RCC 7860 (cell line): ENCODE data around the gene SDC3.

Source experiments
- DNase-seq: peaks from one replicate; pipeline ENCODE4 v3.0.0-alpha.2; 2015; ENCODE audit warnings: low spot score
- FAIRE-seq: peaks from 2 replicates; lab custom pipeline; 2012; peaks lifted over from hg19 to GRCh38; lab: Jason Lieb, UNC

SDC3 gene

DNA sequence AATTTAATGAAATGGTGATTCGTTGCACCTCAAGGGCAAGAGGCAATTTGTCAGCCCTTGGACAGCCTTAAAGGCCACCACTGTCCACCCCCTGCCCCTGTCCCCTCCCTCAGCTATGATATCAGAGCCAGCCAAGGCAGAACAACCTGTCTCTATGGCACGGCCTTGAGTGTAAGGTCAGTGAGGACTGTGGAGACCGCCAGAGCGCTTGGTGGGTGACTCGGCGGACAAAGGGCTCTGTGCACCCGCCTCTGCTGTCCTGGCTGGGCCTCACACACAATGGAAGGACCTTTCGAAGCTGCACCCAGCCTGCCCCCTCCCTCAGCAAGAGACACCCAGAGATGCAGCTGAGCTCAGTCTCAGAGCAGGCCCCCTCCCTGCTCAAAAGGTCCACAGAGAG, 50.6 kb downstream of the SDC3 start:
- no peak for DNase-seq
- no peak for FAIRE-seq

GRCh38 chr1:30857062-30857461, 51.5 kb downstream of the SDC3 start:
- FAIRE-seq: no peak
- DNase-seq: no peak

GRCh38 chr1:30856260-30856790, 52.2 kb downstream of the SDC3 start:
- FAIRE-seq (no peak), DNase-seq (no peak)

GRCh38 chr1:30855686-30856259, 52.8 kb downstream of the SDC3 start:
- no peak for FAIRE-seq
- DNase-seq: no peak

GRCh38 chr1:30853350-30853749, 55.2 kb downstream of the SDC3 start:
- FAIRE-seq: no peak

GRCh38 chr1:30852026-30852425, 56.5 kb downstream of the SDC3 start:
- FAIRE-seq (no peak), DNase-seq (no peak)

More at GRCh38 chr1:30853350-30853749, 55.2 kb downstream of the SDC3 start:
- DNase-seq: no peak

DNA sequence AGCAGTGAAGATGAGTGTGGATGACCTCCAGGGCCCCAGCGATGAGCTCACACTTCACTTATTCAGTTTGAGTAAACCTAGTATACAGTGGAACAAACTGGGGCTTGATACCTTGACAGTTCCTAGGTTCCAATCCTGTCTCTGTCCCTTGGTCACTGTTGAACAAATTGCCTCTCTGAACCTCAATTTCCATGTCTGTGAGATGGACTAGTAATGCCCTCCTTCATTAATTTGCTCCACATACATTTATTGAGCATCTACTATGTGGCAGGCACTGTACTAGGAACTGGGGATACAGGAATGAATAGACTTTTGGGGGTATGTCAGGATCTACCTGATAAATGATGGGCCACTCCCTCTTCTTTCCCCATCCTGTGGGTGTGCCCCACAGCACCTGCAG, 57.3 kb downstream of the SDC3 start:
- FAIRE-seq (no peak), DNase-seq (no peak)

GRCh38 chr1:30850607-30851006, 58.0 kb downstream of the SDC3 start:
- no peak for DNase-seq
- FAIRE-seq: no peak

- no peak for DNase-seq
- no peak for FAIRE-seq
Observed at GRCh38 chr1:30848130-30848529, 60.4 kb downstream of the SDC3 start.

GRCh38 chr1:30847358-30847972, 61.1 kb downstream of the SDC3 start:
- FAIRE-seq: no peak

DNA sequence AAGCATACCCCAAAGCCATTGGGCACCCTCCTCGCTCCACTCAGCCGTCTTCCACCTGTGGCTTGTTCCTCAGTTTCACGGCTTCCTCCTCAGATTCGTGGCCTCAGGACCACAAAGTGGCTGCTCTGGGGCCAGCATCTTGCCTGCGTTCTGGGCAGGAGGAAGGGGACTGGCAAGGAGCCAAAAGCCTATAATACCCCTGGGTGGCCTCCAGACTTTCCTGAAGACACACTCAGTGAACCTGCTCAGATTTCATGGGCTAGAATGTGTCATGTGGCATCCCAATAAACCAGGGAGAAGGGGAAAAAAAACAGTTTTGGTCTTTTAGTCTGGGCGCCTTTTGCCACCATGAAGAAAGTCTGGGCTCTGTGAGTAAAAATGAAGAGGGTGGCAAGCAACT, 62.0 kb downstream of the SDC3 start:
- DNase-seq (no peak), FAIRE-seq (no peak)

More at GRCh38 chr1:30847358-30847972, 61.1 kb downstream of the SDC3 start:
- DNase-seq: no peak

DNA sequence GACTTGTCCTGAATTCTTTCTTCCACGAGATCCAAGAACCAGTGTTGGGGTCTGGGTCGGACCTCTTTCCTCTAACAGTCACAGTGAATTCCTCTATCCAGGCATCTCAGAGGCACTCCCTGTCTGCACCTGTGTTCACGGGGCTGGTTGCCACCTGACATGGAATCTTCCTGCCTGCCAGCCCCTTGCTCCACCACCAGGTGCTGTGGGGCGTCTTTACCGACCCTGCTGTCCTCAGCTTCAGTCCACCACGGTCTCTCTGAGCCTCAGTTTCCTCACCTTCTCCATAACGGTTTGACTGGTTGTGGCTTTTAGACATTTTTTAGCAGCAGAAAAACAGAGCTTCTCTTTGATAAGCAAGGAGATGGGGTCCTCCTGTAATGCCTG, 62.7 kb downstream of the SDC3 start:
- FAIRE-seq (no peak), DNase-seq (no peak)

GRCh38 chr1:30845237-30845903, 63.2 kb downstream of the SDC3 start:
- FAIRE-seq (no peak), DNase-seq (no peak)

GRCh38 chr1:30844631-30845030, 63.9 kb downstream of the SDC3 start:
- FAIRE-seq: no peak
- DNase-seq: no peak

DNA sequence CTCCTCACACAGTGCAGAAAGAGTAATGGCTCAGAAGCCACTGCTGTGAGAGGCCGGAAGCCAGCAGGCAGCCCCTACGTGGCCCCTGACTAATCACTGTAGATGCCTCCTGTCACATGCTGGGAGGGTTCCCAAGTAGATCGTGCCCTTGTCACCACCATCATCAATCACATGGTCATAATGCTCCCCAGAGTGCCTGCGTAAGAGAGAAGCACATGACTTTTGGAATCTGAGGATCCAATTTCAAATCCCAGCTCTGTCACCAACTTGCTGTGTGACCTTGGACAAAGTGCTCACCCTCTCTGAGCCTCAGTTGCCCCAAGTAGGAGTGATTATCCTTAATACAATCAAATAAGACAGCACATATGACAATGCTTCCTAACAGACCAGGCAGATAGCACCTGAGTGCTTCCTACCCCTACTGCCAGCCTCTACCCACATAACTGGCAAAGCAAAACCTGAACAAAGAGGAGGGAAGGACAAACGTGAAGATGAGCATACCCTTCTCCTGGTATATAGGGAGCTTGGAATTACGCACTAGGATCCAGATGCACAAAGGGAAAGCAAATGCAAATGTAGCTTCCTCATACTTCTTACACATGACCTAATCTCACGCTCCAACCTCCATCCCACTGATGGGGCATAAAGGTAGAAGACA, 65.7 kb downstream of the SDC3 start:
- no peak for FAIRE-seq
- no peak for DNase-seq

- FAIRE-seq (no peak), DNase-seq (no peak)
Observed at GRCh38 chr1:30840904-30841598, 67.5 kb downstream of the SDC3 start.

- no peak for DNase-seq
- FAIRE-seq: no peak
Observed at GRCh38 chr1:30839827-30840359, 68.7 kb downstream of the SDC3 start.

DNA sequence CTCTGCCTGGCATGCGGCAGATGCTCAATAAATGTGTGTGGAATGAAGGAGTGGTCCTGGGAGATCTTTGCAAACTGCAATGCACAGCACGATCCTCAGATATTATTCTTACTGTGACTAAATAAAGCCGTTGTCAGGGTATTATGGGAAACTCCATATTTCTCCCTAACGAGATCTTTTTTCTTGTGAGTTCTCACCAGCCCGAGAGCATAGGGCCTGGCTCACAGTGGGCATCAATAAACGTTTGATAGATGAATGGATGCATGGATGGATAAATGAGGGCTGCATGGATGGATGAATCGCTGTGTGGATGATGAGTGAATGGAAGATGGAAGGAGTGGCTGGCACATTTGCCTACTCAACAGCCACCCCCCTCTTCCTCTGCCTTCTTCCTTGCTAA, 69.6 kb downstream of the SDC3 start:
- no peak for FAIRE-seq
- no peak for DNase-seq

- FAIRE-seq (no peak), DNase-seq (no peak)
Observed at GRCh38 chr1:30837653-30838052, 70.9 kb downstream of the SDC3 start.

DNA sequence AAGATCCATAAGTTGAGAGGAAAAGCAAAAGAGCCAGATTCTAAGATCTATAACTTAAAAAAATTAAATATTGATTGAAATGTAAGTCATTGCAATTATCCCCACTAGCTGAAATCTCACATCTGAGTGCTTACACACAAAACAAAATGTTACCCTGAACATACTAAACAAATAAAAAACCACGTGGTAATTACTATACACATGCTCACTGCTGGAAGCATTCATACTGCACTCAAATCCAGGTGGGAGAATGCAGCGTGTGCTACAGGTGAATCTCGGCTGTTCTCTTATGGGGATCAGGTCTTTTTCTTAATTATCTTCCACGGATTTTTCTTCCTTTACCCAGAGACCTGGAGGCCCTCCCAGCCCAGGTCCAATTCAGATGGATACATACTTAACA, 74.3 kb downstream of the SDC3 start:
- DNase-seq (no peak), FAIRE-seq (no peak)

DNA sequence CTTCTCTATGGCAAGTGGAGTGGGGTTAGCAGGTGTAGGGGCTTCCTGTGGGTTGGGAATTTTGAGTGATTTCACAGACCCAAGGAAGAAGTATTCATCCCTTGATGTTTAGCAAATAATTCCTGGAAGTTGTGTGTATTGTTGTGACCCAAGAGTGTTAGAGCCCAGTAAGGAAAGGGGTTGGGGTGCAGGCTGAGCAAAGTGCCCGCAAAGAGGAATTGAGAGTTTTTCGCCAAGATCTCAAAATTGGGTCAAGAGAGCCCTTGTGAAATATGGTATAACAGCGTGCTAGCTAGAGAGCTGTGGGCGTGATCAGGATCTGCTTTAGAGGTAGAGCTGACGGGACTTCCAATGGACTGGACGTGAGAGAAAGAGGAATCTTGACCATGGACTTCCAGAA, 78.0 kb downstream of the SDC3 start:
- no peak for DNase-seq
- no peak for FAIRE-seq
